ENCODE measurements around the gene ASMTL. TPM values are rescaled to one million over a fixed set of nuclear protein-coding genes. Genes with fewer than 3 reads are reported as not detected.

Gene ASMTL
- total and polyA plus RNA-seq, 2 donors (not counting 1 experiment from before 2014, with no cell fraction given) = 12.9 to 19.8 TPM

DNA sequence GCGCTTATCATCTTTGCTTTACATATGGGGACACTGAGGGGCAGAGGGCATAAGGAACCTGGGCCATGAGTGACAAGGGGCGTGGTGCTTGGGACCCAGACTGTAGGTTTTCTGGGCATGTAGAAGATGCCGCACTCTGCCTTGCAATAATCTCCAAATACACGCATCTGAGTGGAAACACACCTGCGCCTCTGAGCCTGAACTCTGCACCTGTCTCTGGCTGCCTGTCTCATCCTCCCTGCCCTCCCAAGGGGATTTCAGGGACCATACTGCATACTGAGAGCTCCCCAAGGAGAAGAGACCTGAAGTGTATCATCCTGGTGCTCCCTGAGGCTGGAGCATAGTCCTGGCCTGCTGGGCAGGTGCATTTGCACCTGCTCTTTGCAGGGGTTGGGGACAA, 34.7 kb upstream of the ASMTL start:
- Histone ChIP-seq H3K4me1 (ENCODE audit: control insufficient read depth, extremely low read depth, insufficient read depth, low read length) (no peaks in the 10 kb centered on the region), H4K20me1 (ENCODE audit: control insufficient read depth, extremely low read depth, insufficient read depth, low read length) (no peaks in the 10 kb centered on the region), H3K27ac (ENCODE audit: insufficient read depth, low read length) (no peak overlapping the region), H3K9me3 (ENCODE audit: control insufficient read depth, insufficient read depth, low read depth, low read length) (no peaks in the 10 kb centered on the region), H2AFZ (ENCODE audit: low read length) (no peak overlapping the region), H3K4me2 (ENCODE audit: extremely low read depth, insufficient read depth, low read length) (no peak overlapping the region), H3K4me3 (replicated peaks in 1 of 4; ENCODE audit: control extremely low read depth in 1 of 4, insufficient read depth in 1 of 4, low read depth in 3 of 4, low read length in 4 of 4) (no peak overlapping the region), H3K27me3 (ENCODE audit: control insufficient read depth, insufficient read depth, low read length) (no peaks in the 10 kb centered on the region), H3K79me2 (ENCODE audit: control insufficient read depth, insufficient read depth, low read length) (no peaks in the 10 kb centered on the region), H3K9ac (ENCODE audit: insufficient read depth, low read length) (no peak overlapping the region), H3K36me3 (ENCODE audit: control insufficient read depth, insufficient read depth, low read length) (no peaks in the 10 kb centered on the region)
- TF ChIP-seq EZH2 (IDR thresholded peaks at IDR 0.05; ENCODE audit: low read length, missing control alignments) = no peak
- TF ChIP-seq, protein P1, sequence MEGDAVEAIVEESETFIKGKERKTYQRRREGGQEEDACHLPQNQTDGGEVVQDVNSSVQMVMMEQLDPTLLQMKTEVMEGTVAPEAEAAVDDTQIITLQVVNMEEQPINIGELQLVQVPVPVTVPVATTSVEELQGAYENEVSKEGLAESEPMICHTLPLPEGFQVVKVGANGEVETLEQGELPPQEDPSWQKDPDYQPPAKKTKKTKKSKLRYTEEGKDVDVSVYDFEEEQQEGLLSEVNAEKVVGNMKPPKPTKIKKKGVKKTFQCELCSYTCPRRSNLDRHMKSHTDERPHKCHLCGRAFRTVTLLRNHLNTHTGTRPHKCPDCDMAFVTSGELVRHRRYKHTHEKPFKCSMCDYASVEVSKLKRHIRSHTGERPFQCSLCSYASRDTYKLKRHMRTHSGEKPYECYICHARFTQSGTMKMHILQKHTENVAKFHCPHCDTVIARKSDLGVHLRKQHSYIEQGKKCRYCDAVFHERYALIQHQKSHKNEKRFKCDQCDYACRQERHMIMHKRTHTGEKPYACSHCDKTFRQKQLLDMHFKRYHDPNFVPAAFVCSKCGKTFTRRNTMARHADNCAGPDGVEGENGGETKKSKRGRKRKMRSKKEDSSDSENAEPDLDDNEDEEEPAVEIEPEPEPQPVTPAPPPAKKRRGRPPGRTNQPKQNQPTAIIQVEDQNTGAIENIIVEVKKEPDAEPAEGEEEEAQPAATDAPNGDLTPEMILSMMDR (conservative IDR thresholded peaks at IDR 0.05 in 1 of 2, IDR thresholded peaks at IDR 0.05 in 1 of 2; ENCODE audit: low read depth in 1 of 2, low read length in 2 of 2) = no peak
- no peak for DNase-seq (ENCODE audit: low read depth in 2 of 2)

DNA sequence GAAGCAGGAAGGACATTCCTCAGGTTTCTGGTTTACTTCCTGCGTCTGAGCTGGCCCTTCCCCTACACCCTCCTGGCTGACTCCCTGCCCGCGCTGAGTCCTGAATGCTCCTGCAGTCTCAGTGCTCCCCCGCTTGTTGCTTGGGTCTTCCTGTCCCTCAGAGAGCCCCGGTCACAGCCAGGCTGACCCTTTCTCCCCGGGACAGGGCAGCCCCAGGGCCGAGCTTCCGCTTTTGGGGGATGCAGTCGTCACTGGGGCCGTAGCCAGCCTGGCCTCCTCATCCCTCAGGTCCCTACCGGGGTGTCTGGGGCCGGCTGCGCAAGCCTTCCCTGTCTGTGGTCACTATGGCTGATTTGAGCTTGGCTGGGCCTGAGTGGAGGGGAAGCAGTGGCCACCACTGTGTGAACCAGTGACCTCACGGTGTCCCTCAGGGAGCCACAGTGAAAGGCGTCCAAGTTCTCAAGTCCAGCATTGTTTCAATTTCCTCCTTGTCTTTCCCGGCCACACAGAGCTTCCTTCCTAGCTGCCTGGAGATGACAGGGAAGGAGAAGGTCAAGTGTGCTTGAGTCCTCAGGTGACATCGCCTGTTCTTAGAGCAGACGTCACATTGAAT, 34.1 kb upstream of the ASMTL start:
- Histone ChIP-seq H3K4me1 (ENCODE audit: control insufficient read depth, extremely low read depth, insufficient read depth, low read length) (no peaks in the 10 kb centered on the region), H3K4me3 (replicated peaks in 1 of 4; ENCODE audit: control extremely low read depth in 1 of 4, insufficient read depth in 1 of 4, low read depth in 3 of 4, low read length in 4 of 4) (no peak overlapping the region), H3K27me3 (ENCODE audit: control insufficient read depth, insufficient read depth, low read length) (no peaks in the 10 kb centered on the region), H4K20me1 (ENCODE audit: control insufficient read depth, extremely low read depth, insufficient read depth, low read length) (no peaks in the 10 kb centered on the region), H3K4me2 (ENCODE audit: extremely low read depth, insufficient read depth, low read length) (no peak overlapping the region), H3K9me3 (ENCODE audit: control insufficient read depth, insufficient read depth, low read depth, low read length) (no peaks in the 10 kb centered on the region), H3K36me3 (ENCODE audit: control insufficient read depth, insufficient read depth, low read length) (no peaks in the 10 kb centered on the region), H3K79me2 (ENCODE audit: control insufficient read depth, insufficient read depth, low read length) (no peaks in the 10 kb centered on the region), H2AFZ (ENCODE audit: low read length) (no peak overlapping the region), H3K27ac (ENCODE audit: insufficient read depth, low read length) (no peak overlapping the region), H3K9ac (ENCODE audit: insufficient read depth, low read length) (no peak overlapping the region)
- no peak for TF ChIP-seq EZH2 (IDR thresholded peaks at IDR 0.05; ENCODE audit: low read length, missing control alignments)
- TF ChIP-seq, protein P1 (conservative IDR thresholded peaks at IDR 0.05 in 1 of 2, IDR thresholded peaks at IDR 0.05 in 1 of 2; ENCODE audit: low read depth in 1 of 2, low read length in 2 of 2) = no peak
- no peak for DNase-seq (ENCODE audit: low read depth in 2 of 2)

DNA sequence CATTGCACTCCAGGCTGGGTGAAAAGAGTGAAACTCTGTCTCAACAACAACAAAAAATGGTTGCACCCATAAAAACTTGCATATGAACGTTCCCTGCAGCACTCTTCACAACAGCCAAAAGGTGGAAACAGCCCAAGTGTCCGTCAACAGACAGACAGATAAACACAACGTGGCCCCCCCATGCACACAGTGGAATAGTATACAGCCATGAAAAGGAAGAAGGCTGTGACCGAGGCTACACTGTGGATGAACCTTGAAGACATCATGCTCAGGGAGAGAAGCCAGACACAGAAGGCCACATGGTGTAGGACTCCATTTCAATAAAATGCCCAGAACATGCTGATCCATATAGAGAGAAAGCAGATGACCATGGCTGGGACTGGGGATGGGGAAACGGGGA, 33.5 kb upstream of the ASMTL start:
- no peaks in the 10 kb centered on the region for H3K36me3 ChIP-seq (ENCODE audit: control insufficient read depth, insufficient read depth, low read length)
- H3K4me1 ChIP-seq (ENCODE audit: control insufficient read depth, extremely low read depth, insufficient read depth, low read length) = no peaks in the 10 kb centered on the region
- no peak overlapping the region for H3K4me3 ChIP-seq (replicated peaks in 1 of 4; ENCODE audit: control extremely low read depth in 1 of 4, insufficient read depth in 1 of 4, low read depth in 3 of 4, low read length in 4 of 4)
- TF ChIP-seq EZH2 (IDR thresholded peaks at IDR 0.05; ENCODE audit: low read length, missing control alignments) = no peak
- TF ChIP-seq, protein P1 (conservative IDR thresholded peaks at IDR 0.05 in 1 of 2, IDR thresholded peaks at IDR 0.05 in 1 of 2; ENCODE audit: low read depth in 1 of 2, low read length in 2 of 2) = no peak
- H3K27me3 ChIP-seq (ENCODE audit: control insufficient read depth, insufficient read depth, low read length) = no peaks in the 10 kb centered on the region
- H3K9ac ChIP-seq (ENCODE audit: insufficient read depth, low read length) = no peak overlapping the region
- no peaks in the 10 kb centered on the region for H3K9me3 ChIP-seq (ENCODE audit: control insufficient read depth, insufficient read depth, low read depth, low read length)
- no peak overlapping the region for H3K27ac ChIP-seq (ENCODE audit: insufficient read depth, low read length)
- H2AFZ ChIP-seq (ENCODE audit: low read length) = no peak overlapping the region
- H3K4me2 ChIP-seq (ENCODE audit: extremely low read depth, insufficient read depth, low read length) = no peak overlapping the region
- no peaks in the 10 kb centered on the region for H3K79me2 ChIP-seq (ENCODE audit: control insufficient read depth, insufficient read depth, low read length)
- DNase-seq (ENCODE audit: low read depth in 2 of 2) = no peak
- no peaks in the 10 kb centered on the region for H4K20me1 ChIP-seq (ENCODE audit: control insufficient read depth, extremely low read depth, insufficient read depth, low read length)

Measured in fibroblast of lung (primary cell).